K562 (cell line): Measurements from ENCODE around the gene CMIP. TPM values are rescaled to one million over a fixed set of nuclear protein-coding genes. Genes with fewer than 3 reads are reported as not detected.

Experiments
- polyA plus RNA-seq, 8 experiments: library from polyadenylated mRNA; depleted of rRNA in 4 of 8; stranded (reverse) in 5 of 8; unstranded in 3 of 8; fragments of >200 nt; fragmentation: Nextera tagmentation in 2 of 8; fragmentation: Illumina TruSeq in 1 of 8; extraction: Ambion mirVana in 2 of 8; extraction: Trizol in 1 of 8; gene quantifications; 2 replicates each; pipeline versions ENCODE4 v1.2.1 to v1.2.3, GENCODE V29; 2011 to 2014; ENCODE audit warnings: inconsistent platforms in 1 of 8, missing spikeins in 1 of 8
- total RNA-seq, 7 experiments: library from RNA; depleted of rRNA in 6 of 7; stranded (reverse); fragments of >200 nt in 6 of 7; fragmentation: Illumina TruSeq in 2 of 7; extraction: Trizol in 2 of 7; gene quantifications; 2 replicates each; pipeline versions ENCODE4 v1.2.1 to v1.2.3, GENCODE V29; 2011 to 2021; ENCODE audit warnings: low replicate concordance in 1 of 7
- TF ChIP-seq, protein P1 (sequence below): fragments of 200-600 bp; sonication (generic); IDR thresholded peaks from one replicate; pipeline ENCODE4 v1.6.1; 2012; ENCODE audit warnings: mild to moderate bottlenecking, low read depth, low read length, inconsistent platforms
- TF ChIP-seq, protein P2 (sequence below): sonication (generic); formaldehyde crosslinking; IDR thresholded peaks from 2 replicates; pipeline ENCODE4 v1.9.0; 2022; ENCODE audit warnings: mild to moderate bottlenecking, missing genetic modification reagents
- TF ChIP-seq, protein P3 (sequence below): sonication (generic); formaldehyde crosslinking; IDR thresholded peaks from 2 replicates; pipeline ENCODE4 v1.5.0; 2020; ENCODE audit warnings: missing genetic modification reagents

Gene CMIP
- total and polyA plus RNA-seq, 9 of the 15 experiments (the other 6 are each of a cell fraction or from before 2014, with no cell fraction given), result 0.94 to 82.5 (median 10.3) TPM

DNA sequence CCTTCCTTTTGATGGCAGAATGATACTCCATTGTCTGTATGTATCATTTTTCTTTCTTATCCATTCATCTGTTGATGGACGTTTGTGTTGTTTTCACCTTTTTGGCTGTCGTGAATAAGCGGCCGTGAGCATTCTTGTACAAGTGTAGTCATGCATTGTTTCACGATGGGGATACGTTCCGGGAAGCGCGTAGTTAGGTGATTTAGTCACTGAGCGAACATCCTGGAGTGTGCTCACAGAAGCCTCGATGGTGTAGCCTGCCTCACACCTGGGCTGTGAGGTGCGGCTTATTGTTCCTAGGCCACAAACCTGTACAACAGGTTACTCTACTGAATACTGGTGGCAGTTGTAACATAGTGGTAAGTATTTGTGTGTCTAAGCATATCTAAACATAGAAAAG, 136.5 kb downstream of the CMIP start (continued):
- TF ChIP-seq, protein P1, sequence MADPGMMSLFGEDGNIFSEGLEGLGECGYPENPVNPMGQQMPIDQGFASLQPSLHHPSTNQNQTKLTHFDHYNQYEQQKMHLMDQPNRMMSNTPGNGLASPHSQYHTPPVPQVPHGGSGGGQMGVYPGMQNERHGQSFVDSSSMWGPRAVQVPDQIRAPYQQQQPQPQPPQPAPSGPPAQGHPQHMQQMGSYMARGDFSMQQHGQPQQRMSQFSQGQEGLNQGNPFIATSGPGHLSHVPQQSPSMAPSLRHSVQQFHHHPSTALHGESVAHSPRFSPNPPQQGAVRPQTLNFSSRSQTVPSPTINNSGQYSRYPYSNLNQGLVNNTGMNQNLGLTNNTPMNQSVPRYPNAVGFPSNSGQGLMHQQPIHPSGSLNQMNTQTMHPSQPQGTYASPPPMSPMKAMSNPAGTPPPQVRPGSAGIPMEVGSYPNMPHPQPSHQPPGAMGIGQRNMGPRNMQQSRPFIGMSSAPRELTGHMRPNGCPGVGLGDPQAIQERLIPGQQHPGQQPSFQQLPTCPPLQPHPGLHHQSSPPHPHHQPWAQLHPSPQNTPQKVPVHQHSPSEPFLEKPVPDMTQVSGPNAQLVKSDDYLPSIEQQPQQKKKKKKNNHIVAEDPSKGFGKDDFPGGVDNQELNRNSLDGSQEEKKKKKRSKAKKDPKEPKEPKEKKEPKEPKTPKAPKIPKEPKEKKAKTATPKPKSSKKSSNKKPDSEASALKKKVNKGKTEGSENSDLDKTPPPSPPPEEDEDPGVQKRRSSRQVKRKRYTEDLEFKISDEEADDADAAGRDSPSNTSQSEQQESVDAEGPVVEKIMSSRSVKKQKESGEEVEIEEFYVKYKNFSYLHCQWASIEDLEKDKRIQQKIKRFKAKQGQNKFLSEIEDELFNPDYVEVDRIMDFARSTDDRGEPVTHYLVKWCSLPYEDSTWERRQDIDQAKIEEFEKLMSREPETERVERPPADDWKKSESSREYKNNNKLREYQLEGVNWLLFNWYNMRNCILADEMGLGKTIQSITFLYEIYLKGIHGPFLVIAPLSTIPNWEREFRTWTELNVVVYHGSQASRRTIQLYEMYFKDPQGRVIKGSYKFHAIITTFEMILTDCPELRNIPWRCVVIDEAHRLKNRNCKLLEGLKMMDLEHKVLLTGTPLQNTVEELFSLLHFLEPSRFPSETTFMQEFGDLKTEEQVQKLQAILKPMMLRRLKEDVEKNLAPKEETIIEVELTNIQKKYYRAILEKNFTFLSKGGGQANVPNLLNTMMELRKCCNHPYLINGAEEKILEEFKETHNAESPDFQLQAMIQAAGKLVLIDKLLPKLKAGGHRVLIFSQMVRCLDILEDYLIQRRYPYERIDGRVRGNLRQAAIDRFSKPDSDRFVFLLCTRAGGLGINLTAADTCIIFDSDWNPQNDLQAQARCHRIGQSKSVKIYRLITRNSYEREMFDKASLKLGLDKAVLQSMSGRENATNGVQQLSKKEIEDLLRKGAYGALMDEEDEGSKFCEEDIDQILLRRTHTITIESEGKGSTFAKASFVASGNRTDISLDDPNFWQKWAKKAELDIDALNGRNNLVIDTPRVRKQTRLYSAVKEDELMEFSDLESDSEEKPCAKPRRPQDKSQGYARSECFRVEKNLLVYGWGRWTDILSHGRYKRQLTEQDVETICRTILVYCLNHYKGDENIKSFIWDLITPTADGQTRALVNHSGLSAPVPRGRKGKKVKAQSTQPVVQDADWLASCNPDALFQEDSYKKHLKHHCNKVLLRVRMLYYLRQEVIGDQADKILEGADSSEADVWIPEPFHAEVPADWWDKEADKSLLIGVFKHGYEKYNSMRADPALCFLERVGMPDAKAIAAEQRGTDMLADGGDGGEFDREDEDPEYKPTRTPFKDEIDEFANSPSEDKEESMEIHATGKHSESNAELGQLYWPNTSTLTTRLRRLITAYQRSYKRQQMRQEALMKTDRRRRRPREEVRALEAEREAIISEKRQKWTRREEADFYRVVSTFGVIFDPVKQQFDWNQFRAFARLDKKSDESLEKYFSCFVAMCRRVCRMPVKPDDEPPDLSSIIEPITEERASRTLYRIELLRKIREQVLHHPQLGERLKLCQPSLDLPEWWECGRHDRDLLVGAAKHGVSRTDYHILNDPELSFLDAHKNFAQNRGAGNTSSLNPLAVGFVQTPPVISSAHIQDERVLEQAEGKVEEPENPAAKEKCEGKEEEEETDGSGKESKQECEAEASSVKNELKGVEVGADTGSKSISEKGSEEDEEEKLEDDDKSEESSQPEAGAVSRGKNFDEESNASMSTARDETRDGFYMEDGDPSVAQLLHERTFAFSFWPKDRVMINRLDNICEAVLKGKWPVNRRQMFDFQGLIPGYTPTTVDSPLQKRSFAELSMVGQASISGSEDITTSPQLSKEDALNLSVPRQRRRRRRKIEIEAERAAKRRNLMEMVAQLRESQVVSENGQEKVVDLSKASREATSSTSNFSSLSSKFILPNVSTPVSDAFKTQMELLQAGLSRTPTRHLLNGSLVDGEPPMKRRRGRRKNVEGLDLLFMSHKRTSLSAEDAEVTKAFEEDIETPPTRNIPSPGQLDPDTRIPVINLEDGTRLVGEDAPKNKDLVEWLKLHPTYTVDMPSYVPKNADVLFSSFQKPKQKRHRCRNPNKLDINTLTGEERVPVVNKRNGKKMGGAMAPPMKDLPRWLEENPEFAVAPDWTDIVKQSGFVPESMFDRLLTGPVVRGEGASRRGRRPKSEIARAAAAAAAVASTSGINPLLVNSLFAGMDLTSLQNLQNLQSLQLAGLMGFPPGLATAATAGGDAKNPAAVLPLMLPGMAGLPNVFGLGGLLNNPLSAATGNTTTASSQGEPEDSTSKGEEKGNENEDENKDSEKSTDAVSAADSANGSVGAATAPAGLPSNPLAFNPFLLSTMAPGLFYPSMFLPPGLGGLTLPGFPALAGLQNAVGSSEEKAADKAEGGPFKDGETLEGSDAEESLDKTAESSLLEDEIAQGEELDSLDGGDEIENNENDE, result no peak
- TF ChIP-seq, protein P2, sequence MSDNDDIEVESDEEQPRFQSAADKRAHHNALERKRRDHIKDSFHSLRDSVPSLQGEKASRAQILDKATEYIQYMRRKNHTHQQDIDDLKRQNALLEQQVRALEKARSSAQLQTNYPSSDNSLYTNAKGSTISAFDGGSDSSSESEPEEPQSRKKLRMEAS (CRISPR knock-in tag), result no peak
- TF ChIP-seq, protein P3, sequence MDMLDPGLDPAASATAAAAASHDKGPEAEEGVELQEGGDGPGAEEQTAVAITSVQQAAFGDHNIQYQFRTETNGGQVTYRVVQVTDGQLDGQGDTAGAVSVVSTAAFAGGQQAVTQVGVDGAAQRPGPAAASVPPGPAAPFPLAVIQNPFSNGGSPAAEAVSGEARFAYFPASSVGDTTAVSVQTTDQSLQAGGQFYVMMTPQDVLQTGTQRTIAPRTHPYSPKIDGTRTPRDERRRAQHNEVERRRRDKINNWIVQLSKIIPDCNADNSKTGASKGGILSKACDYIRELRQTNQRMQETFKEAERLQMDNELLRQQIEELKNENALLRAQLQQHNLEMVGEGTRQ (CRISPR knock-in tag), result no peak
- TF ChIP-seq, all 486 proteins: peak for 0
